K562 (cell line): Measurements from ENCODE around the gene ANO7. TPM values are rescaled to one million over a fixed set of nuclear protein-coding genes. Genes with fewer than 3 reads are reported as not detected.

Experiments
- ATAC-seq: fragments of 200-7000 bp; cut with Tn5 transposase; 3 replicates; pipeline ENCODE4 v1.9.1; 2020; ENCODE audit warnings: moderate library complexity
- BruUV-seq: library from RNA; stranded (reverse); fragments of 400-500 nt; replicated peaks from 2 replicates; lab custom pipeline; 2021; lab: Mats Ljungman, UMichigan
- CTCF ChIA-PET: fragments of 300-600 bp; formaldehyde crosslinking; extraction: SDS; loops from one replicate; lab custom pipeline; 2021; ENCODE audit warnings: low intra/inter-chr PET ratio; lab: Yijun Ruan, JAX
- POLR2A ChIA-PET: fragments of 300-600, 350-650 bp; sonication (Branson Sonifier 250); formaldehyde crosslinking; extraction: SDS; loops from one replicate; lab custom pipeline; 2021; ENCODE audit warnings: antibody characterized with exemption, inconsistent platforms; lab: Yijun Ruan, JAX
- DNase-seq, 4 experiments: peaks; one replicate each; pipeline versions ENCODE4 v3.0.0 to v3.0.0-alpha.2; 2011 to 2018; ENCODE audit warnings: low spot score in 3 of 4, mixed read lengths in 3 of 4; ENCODE audit errors: extremely low read depth in 1 of 4
- FAIRE-seq: peaks from 2 replicates; lab custom pipeline; 2011; peaks lifted over from hg19 to GRCh38; lab: Jason Lieb, UNC
- H2AFZ ChIP-seq: 2 replicates; pipeline ENCODE4 v1.6.0; 2011; ENCODE audit warnings: low read depth, low read length, control low read depth, inconsistent platforms
- H3K27ac ChIP-seq: fragments of 200-600 bp; 3 replicates; pipeline ENCODE4 v1.8.0; 2011; ENCODE audit warnings: low read depth, mild to moderate bottlenecking, control low read depth, inconsistent platforms, low read length, moderate library complexity, mixed read lengths; ENCODE audit errors: extremely low read depth
- H3K27me3 ChIP-seq, 2 experiments: fragments of 300-600 bp in 1 of 2; 2 replicates in 1 of 2; 3 replicates in 1 of 2; pipeline versions ENCODE4 v1.6.0 to v1.8.0; 2011; ENCODE audit warnings: inconsistent platforms in 2 of 2, low read length in 2 of 2, mild to moderate bottlenecking in 1 of 2, mixed read lengths in 1 of 2, moderate library complexity in 1 of 2; ENCODE audit not compliant: control insufficient read depth in 2 of 2, insufficient read depth in 2 of 2
- H3K36me3 ChIP-seq: fragments of 300-600 bp; 3 replicates; pipeline ENCODE4 v1.8.0; 2011; ENCODE audit warnings: mild to moderate bottlenecking, low read length, inconsistent platforms; ENCODE audit not compliant: control insufficient read depth, insufficient read depth
- H3K4me1 ChIP-seq, 2 experiments: fragments of 200-600 bp in 1 of 2; replicated peaks in 1 of 2; 2 replicates in 1 of 2; 3 replicates in 1 of 2; pipeline versions ENCODE4 v1.5.1 to v1.8.0; 2011; ENCODE audit warnings: inconsistent platforms in 2 of 2, low read length in 2 of 2, mild to moderate bottlenecking in 1 of 2, mixed read lengths in 1 of 2, moderate library complexity in 1 of 2; ENCODE audit not compliant: control insufficient read depth in 2 of 2, insufficient read depth in 2 of 2
- H3K4me2 ChIP-seq: 2 replicates; pipeline ENCODE4 v1.6.1; 2011; ENCODE audit warnings: low read length, control low read depth, inconsistent platforms, mixed read lengths; ENCODE audit not compliant: insufficient read depth
- H3K4me3 ChIP-seq: fragments of 200-600 bp; sonication (generic), shearing (Covaris generic); 2 replicates; pipeline ENCODE4 v1.5.1; 2016; ENCODE audit warnings: control low read depth, inconsistent platforms
- H3K79me2 ChIP-seq: fragments of 200-600 bp; 3 replicates; pipeline ENCODE4 v1.8.0; 2011; ENCODE audit warnings: low read length, inconsistent platforms; ENCODE audit not compliant: control insufficient read depth, insufficient read depth
- H3K9ac ChIP-seq, 2 experiments: 2 replicates each; pipeline versions ENCODE4 v1.6.0 to v1.6.1; 2011; ENCODE audit warnings: low read depth in 2 of 2, low read length in 2 of 2, control low read depth in 1 of 2, inconsistent platforms in 1 of 2, mild to moderate bottlenecking in 1 of 2, mixed read lengths in 1 of 2; ENCODE audit not compliant: insufficient read depth in 1 of 2
- H3K9me1 ChIP-seq: one replicate; pipeline ENCODE4 v1.6.0; 2011; ENCODE audit warnings: inconsistent platforms, mild to moderate bottlenecking, low read length, moderate library complexity; ENCODE audit not compliant: control insufficient read depth, insufficient read depth
- H3K9me3 ChIP-seq: replicated peaks from 2 replicates; pipeline ENCODE4 v1.5.1; 2011; ENCODE audit warnings: low read depth, low read length, inconsistent platforms; ENCODE audit not compliant: control insufficient read depth, insufficient read depth
- H4K20me1 ChIP-seq: replicated peaks from 2 replicates; pipeline ENCODE4 v1.6.1; 2011; ENCODE audit warnings: low read length, inconsistent platforms, mixed read lengths; ENCODE audit not compliant: control insufficient read depth, insufficient read depth
- ATF1 ChIP-seq, 2 experiments: fragments of 450-650 bp in 1 of 2; IDR thresholded peaks; 2 replicates each; pipeline ENCODE4 v1.6.1; 2016; ENCODE audit warnings: missing compliant biosample characterization in 1 of 2, missing genetic modification characterization in 1 of 2
- FOXP1 ChIP-seq: sonication (generic); formaldehyde crosslinking; IDR thresholded peaks from 2 replicates; pipeline ENCODE4 v1.8.0; 2022; ENCODE audit warnings: mild to moderate bottlenecking, missing genetic modification reagents
- MCM2 ChIP-seq: fragments of 450-650 bp; IDR thresholded peaks from 2 replicates; pipeline ENCODE4 v1.6.1; 2017; ENCODE audit warnings: low read depth, mild to moderate bottlenecking
- NR4A1 ChIP-seq, 2 experiments: fragments of 250-450 bp in 1 of 2; fragments of 450-650 bp in 1 of 2; sonication (Bioruptor Pico) in 1 of 2; IDR thresholded peaks; 2 replicates each; pipeline versions ENCODE4 v1.4.0 to v1.6.1; 2016 to 2020; ENCODE audit warnings: mild to moderate bottlenecking in 2 of 2, missing compliant biosample characterization in 1 of 2, missing genetic modification characterization in 1 of 2, moderate library complexity in 1 of 2
- PCBP2 ChIP-seq: fragments of 200-400 bp; formaldehyde crosslinking; IDR thresholded peaks from 2 replicates; pipeline ENCODE4 v1.6.1; 2018; ENCODE audit warnings: low read length, low read depth, mild to moderate bottlenecking, moderate library complexity; ENCODE audit not compliant: poor library complexity, severe bottlenecking
- PHTF2 ChIP-seq: fragments of 250-450 bp; sonication (Bioruptor Pico); IDR thresholded peaks from 2 replicates; pipeline ENCODE4 v1.5.0; 2021; ENCODE audit warnings: mild to moderate bottlenecking
- RBM17 ChIP-seq: fragments of 200-400 bp; formaldehyde crosslinking; IDR thresholded peaks from 2 replicates; pipeline ENCODE4 v1.6.1; 2017; ENCODE audit warnings: low read depth, mild to moderate bottlenecking, low read length, borderline replicate concordance
- SNIP1 ChIP-seq: fragments of 450-650 bp; IDR thresholded peaks from 2 replicates; pipeline ENCODE4 v1.7.1; 2017; ENCODE audit warnings: low read depth, mild to moderate bottlenecking
- ZNF140 ChIP-seq: fragments of 250-450 bp; sonication (Bioruptor Pico); IDR thresholded peaks from 2 replicates; pipeline ENCODE4 v1.8.0; 2021; ENCODE audit warnings: moderate library complexity, mild to moderate bottlenecking, inconsistent platforms
- ZNF282 ChIP-seq: sonication (generic); formaldehyde crosslinking; IDR thresholded peaks from 2 replicates; pipeline ENCODE4 v1.8.1; 2023; ENCODE audit warnings: missing genetic modification reagents
- WGBS: fragments of 100-300 bp; shearing (Covaris generic); methylation state at CpG from one replicate; pipeline ENCODE4 v1.1.6; 2016; ENCODE audit warnings: low coverage, mixed read lengths; ENCODE audit not compliant: insufficient coverage; ENCODE audit errors: missing lambda C conversion rate; 5-methylcytosine and 5-hydroxymethylcytosine counted together
- in situ Hi-C: fragments of 300-500 bp; cut with MboI; formaldehyde crosslinking; loops from 4 replicates; pipeline ENCODE4 v1.15.0; 2018; ENCODE audit warnings: inconsistent platforms, mixed read lengths
- intact Hi-C: fragments of 100-400 bp; cut with micrococcal nuclease; formaldehyde crosslinking; loops from 2 replicates; pipeline ENCODE4 v1.14.2; 2022
- polyA plus RNA-seq, 8 experiments: library from polyadenylated mRNA; depleted of rRNA in 4 of 8; stranded (reverse) in 5 of 8; unstranded in 3 of 8; fragments of >200 nt; fragmentation: Nextera tagmentation in 2 of 8; fragmentation: Illumina TruSeq in 1 of 8; extraction: Ambion mirVana in 2 of 8; extraction: Trizol in 1 of 8; gene quantifications; 2 replicates each; pipeline versions ENCODE4 v1.2.1 to v1.2.3, GENCODE V29; 2011 to 2014; ENCODE audit warnings: inconsistent platforms in 1 of 8, missing spikeins in 1 of 8
- total RNA-seq, 7 experiments: library from RNA; depleted of rRNA in 6 of 7; stranded (reverse); fragments of >200 nt in 6 of 7; fragmentation: Illumina TruSeq in 2 of 7; extraction: Trizol in 2 of 7; gene quantifications; 2 replicates each; pipeline versions ENCODE4 v1.2.1 to v1.2.3, GENCODE V29; 2011 to 2021; ENCODE audit warnings: low replicate concordance in 1 of 7

The ANO7 gene
- total and polyA plus RNA-seq, 9 of the 15 experiments (the other 6 are each of a cell fraction or from before 2014, with no cell fraction given): 0.28 to 5.1 (median 1.1) TPM

GRCh38 chr2:241197947-241198346, 9.5 kb downstream of the ANO7 start:
- no peaks in the 10 kb centered on the region for H3K79me2 ChIP-seq
- peaks cover 0 to 15% of the 10 kb centered on the region in 2 experiments; a peak in 2 of 5 replicates for H3K27me3 ChIP-seq
- TF ChIP-seq FOXP1 (CRISPR knock-in tag): no peak
- TF ChIP-seq ATF1 (CRISPR knock-in tag; IDR thresholded peaks at IDR 0.05): no peak
- TF ChIP-seq ATF1 (tag; IDR thresholded peaks at IDR 0.05): no peak
- no peak for TF ChIP-seq ZNF282 (CRISPR knock-in tag)
- no peak for TF ChIP-seq PCBP2
- no peak for TF ChIP-seq PHTF2 (CRISPR knock-in tag)
- no peak for TF ChIP-seq ZNF140 (CRISPR knock-in tag)
- no peak for TF ChIP-seq RBM17
- TF ChIP-seq MCM2: no peak
- no peak for TF ChIP-seq SNIP1
- TF ChIP-seq NR4A1 (CRISPR knock-in tag; IDR thresholded peaks at IDR 0.05): no peak
- no peak for TF ChIP-seq NR4A1 (tag; IDR thresholded peaks at IDR 0.05)
- H3K36me3 ChIP-seq: no peaks in the 10 kb centered on the region
- H3K9ac ChIP-seq: no peak overlapping the region
- in situ Hi-C loops: no loop called here
- intact Hi-C loops: no loop called here
- H3K27ac ChIP-seq: no peak overlapping the region
- H3K4me2 ChIP-seq: no peak overlapping the region
- POLR2A ChIA-PET: no interaction called here
- no peak overlapping the region for H3K4me3 ChIP-seq
- no peak for FAIRE-seq
- no peaks in the 10 kb centered on the region for H3K9me1 ChIP-seq
- 41% methylated on average over 3 of the region's 6 CpGs for WGBS
- H3K4me1 ChIP-seq: peaks cover 0 to 34% of the 10 kb centered on the region in 2 experiments; a peak in 3 of 5 replicates
- no peaks in the 10 kb centered on the region for H3K9me3 ChIP-seq
- H4K20me1 ChIP-seq: no peaks in the 10 kb centered on the region
- H2AFZ ChIP-seq: no peak overlapping the region
- no peak for ATAC-seq
- BruUV-seq: no TSS peak
- CTCF ChIA-PET: no interaction called here
- DNase-seq: no peak
